NOMO-1 (cell line): ENCODE results near the gene COL5A2.

Experiments
- DNase-seq, 2 experiments: peaks; one replicate each; lab custom pipeline; 2025; ENCODE audit not compliant: unreplicated experiment in 2 of 2; lab: John Stamatoyannopoulos, UW

The COL5A2 gene

GRCh38 chr2:189150033-189150432, 29.5 kb downstream of the COL5A2 start:
- no peak for DNase-seq

GRCh38 chr2:189147989-189148388, 31.6 kb downstream of the COL5A2 start:
- DNase-seq, result no peak

GRCh38 chr2:189147361-189147760, 32.2 kb downstream of the COL5A2 start:
- DNase-seq, result no peak

- DNase-seq, result no peak
These were observed 33.0 kb downstream of the COL5A2 start for GRCh38 chr2:189146553-189146952.

- DNase-seq, result no peak
These were observed 34.8 kb downstream of the COL5A2 start for GRCh38 chr2:189144700-189145211.

GRCh38 chr2:189143925-189144324, 35.6 kb downstream of the COL5A2 start:
- no peak for DNase-seq

GRCh38 chr2:189142893-189143759, 36.4 kb downstream of the COL5A2 start:
- peak; percentile 1 to 11 for DNase-seq

GRCh38 chr2:189138800-189139199, 40.8 kb downstream of the COL5A2 start:
- no peak for DNase-seq

- DNase-seq, result no peak
These were observed 42.0 kb downstream of the COL5A2 start for GRCh38 chr2:189137519-189137918.

- no peak for DNase-seq
These were observed 45.1 kb downstream of the COL5A2 start for GRCh38 chr2:189134485-189134884.

GRCh38 chr2:189131991-189132390, 47.6 kb downstream of the COL5A2 start:
- DNase-seq, result no peak

- no peak for DNase-seq
These were observed 49.6 kb downstream of the COL5A2 start for GRCh38 chr2:189129971-189130370.

- DNase-seq, result no peak
These were observed 50.6 kb downstream of the COL5A2 start for GRCh38 chr2:189128970-189129369.

- DNase-seq, result no peak
These were observed 51.8 kb downstream of the COL5A2 start for GRCh38 chr2:189127756-189128155.

- no peak for DNase-seq
These were observed 54.4 kb downstream of the COL5A2 start for GRCh38 chr2:189125195-189125594.

GRCh38 chr2:189124175-189124574, 55.4 kb downstream of the COL5A2 start:
- DNase-seq, result no peak

- no peak for DNase-seq
These were observed 61.2 kb downstream of the COL5A2 start for GRCh38 chr2:189118386-189118785.

GRCh38 chr2:189116979-189117378, 62.6 kb downstream of the COL5A2 start:
- DNase-seq, result no peak

- no peak for DNase-seq
These were observed 63.5 kb downstream of the COL5A2 start for GRCh38 chr2:189116087-189116486.

- DNase-seq, result no peak
These were observed 64.4 kb downstream of the COL5A2 start for GRCh38 chr2:189115126-189115525.

- DNase-seq, result no peak
These were observed 65.6 kb downstream of the COL5A2 start for GRCh38 chr2:189113963-189114362.

GRCh38 chr2:189111063-189111715, 68.4 kb downstream of the COL5A2 start:
- no peak for DNase-seq
